GM12872 (cell line): Measurements from ENCODE around the gene ELOVL4.

ENCODE experiments used
- TF ChIP-seq, protein P1 (sequence below): IDR thresholded peaks from 3 replicates; pipeline ENCODE4 v1.5.1; 2011; ENCODE audit warnings: low read depth, mild to moderate bottlenecking, low read length, moderate library complexity; ENCODE audit not compliant: insufficient read depth

ELOVL4 gene

GRCh38 chr6:79888587-79888986 lies 58.8 kb downstream of the ELOVL4 start:
- TF ChIP-seq, protein P1, sequence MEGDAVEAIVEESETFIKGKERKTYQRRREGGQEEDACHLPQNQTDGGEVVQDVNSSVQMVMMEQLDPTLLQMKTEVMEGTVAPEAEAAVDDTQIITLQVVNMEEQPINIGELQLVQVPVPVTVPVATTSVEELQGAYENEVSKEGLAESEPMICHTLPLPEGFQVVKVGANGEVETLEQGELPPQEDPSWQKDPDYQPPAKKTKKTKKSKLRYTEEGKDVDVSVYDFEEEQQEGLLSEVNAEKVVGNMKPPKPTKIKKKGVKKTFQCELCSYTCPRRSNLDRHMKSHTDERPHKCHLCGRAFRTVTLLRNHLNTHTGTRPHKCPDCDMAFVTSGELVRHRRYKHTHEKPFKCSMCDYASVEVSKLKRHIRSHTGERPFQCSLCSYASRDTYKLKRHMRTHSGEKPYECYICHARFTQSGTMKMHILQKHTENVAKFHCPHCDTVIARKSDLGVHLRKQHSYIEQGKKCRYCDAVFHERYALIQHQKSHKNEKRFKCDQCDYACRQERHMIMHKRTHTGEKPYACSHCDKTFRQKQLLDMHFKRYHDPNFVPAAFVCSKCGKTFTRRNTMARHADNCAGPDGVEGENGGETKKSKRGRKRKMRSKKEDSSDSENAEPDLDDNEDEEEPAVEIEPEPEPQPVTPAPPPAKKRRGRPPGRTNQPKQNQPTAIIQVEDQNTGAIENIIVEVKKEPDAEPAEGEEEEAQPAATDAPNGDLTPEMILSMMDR, result no peak

DNA sequence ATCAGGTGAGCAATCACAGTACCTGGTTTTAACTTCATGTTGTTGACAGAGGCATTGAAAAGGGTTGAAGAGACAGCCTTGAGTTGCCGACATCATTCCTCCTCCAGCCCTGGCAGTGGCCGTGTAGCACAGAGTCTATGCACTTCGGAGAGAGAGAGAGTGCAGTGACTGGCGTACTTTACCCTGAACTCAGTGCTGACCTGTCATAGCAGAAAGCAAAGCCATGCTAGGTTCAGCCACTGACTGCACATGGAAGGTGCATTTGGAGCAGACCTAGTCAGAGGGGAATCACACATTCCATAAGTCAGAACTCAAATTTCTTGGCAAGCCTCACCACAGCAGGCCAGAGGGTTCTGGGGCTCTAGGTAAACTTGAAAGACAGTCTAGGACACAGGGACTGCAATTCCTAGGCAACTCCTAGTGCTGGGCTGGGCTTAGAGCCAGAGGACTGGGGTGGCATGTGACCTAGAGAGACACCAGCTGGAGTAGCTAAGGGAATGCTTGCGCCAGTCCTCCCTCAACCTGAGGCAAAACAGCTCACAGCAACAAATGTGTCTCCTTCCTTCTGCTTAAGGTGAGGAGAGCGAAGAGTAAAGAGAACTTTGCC lies 69.1 kb downstream of the ELOVL4 start:
- TF ChIP-seq, protein P1, result no peak

DNA sequence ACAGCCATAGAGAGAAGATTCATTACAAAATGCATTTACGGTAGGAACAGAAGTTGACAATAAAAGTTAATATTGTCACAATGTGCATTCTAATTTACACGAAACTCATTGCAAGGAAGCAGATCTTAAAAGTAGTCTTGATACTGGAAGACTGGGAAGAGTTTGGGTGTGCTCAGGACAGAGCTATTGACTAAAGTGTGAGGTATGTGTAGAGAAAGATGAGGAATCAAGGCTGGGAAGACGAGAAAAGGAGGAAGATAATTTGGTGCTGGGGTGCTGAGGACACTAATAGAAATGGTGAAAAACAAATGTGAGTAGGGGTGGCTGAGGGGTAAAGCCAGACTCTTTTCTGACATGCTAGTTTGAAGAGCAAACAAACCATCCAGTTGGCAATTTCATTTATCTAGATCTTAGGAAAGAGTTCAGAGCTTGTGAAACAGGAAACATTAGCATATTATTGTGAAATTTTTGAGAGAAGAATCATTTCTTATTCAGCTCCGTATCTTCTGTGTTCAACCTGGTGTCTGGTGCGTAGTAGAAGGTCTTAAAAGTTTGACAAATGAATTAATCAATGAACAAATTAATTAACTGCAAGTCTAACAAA lies 72.7 kb downstream of the ELOVL4 start:
- TF ChIP-seq, protein P1, result no peak

- TF ChIP-seq, protein P1, result no peak
Observed at GRCh38 chr6:79872986-79873385, 74.4 kb downstream of the ELOVL4 start.

DNA sequence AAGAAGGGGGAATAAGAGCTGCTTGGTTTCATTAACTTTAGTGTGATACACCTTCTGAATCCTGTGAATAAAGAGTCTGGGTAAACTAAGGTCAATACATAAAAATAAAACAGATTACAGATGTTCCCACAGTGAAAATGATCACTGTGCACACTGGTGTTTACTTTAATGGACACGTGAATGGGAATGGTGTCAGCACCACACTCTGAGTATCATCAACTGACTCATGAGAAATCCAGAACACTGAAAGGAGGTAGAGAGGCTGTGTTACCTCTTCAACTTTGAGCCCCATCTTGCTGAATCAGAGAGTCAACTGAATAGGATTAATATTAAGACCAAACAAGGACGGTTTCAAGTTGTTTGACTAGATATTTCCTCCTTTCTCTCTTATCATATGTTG lies 75.0 kb downstream of the ELOVL4 start:
- TF ChIP-seq, protein P1, result no peak

DNA sequence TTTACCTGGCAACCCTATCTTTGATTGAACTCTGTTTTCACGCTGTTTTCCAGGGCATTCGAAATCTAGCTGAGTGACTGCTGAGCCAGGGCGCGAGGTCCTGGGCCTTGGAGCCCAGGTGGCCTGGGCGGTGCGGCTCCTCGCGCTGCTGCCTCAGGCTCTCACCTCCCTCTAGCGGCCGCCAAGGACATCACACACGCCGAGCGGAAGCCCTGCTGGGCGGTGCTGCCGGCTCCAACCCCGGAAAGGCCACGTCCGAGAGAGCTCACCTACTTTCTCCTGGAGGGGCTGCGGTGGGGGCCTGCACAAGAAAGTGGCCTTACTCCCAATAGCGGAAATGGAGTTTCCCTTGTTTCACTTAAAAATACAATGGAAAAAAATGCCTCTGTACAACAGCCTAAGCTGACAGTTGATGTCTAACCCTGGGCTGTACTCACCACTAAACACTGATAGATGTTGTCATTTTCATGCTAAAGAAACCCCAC lies 77.7 kb downstream of the ELOVL4 start:
- TF ChIP-seq, protein P1, result peak; percentile 96

- TF ChIP-seq, protein P1, result no peak
Observed at GRCh38 chr6:79869184-79869583, 78.2 kb downstream of the ELOVL4 start.
